ENCODE results near the gene CAMTA1.

Gene CAMTA1

GRCh38 chr1:6852136-6852890, 67.1 kb downstream of the CAMTA1 start:
- DNase-seq = no peak

DNA sequence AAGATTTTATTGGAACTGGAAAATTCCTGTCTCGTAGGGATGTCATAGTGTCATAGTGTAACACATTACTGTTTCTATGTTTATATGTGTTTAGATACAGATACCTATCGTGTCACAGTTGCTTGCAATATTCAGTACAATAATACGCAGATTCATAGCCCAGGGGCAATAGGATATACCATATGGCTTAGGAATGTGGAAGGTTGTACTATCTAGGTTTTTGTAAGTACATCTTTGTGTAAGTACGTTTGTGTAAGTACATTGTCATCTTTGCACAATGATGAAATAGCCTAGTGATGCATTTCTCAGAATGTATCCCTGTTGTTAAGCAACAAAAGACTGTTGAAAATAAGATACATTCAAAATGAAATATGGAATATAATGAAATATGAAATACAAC, 68.9 kb downstream of the CAMTA1 start:
- no peak for DNase-seq

GRCh38 chr1:6857831-6858230, 72.6 kb downstream of the CAMTA1 start:
- DNase-seq = no peak

- DNase-seq = no peak
Observed at GRCh38 chr1:6858596-6858995, 73.3 kb downstream of the CAMTA1 start.

DNA sequence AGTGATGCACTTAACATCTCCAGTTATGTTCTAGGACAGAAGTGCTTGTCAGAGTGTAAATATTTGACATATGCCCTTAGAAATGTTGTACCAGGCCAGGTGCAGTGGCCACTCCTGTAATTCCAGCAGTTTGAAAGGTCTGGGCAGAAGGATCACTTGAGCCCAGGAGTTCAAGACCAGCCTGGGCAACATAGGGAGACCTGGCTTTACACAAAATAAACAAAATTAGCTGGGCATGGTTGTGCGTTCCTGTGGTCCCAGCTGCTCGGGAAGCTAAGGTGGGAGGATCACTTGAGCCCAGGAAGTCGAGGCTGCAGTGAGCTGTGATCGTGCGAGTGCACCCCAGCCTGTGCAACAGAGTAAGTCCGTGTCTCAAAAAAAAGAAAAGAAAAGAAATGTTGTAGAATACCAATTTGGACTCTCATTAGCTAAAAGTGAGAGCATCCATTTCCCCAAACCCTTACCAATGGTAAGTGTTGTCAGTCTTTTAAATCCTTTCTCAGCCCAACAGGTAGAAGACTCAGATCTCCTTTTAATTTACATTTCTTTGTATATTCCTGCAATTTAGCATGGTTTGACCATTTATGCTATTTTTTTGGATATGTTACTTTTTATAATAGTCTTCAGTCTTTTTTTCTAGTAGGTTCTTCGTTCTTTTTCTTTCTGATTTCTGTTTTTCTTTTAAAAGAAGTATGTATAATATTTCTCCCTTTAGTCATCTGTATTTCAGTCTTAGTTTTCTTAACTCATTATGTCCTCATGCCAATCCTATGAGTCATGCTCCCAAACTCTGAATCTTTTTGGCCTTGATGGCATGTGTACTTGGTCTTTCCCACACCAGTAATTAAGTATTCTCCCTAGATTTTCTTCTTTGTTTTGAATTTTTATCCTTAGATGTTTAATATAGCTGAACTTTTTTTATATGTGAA, 74.4 kb downstream of the CAMTA1 start:
- no peak for DNase-seq

DNA sequence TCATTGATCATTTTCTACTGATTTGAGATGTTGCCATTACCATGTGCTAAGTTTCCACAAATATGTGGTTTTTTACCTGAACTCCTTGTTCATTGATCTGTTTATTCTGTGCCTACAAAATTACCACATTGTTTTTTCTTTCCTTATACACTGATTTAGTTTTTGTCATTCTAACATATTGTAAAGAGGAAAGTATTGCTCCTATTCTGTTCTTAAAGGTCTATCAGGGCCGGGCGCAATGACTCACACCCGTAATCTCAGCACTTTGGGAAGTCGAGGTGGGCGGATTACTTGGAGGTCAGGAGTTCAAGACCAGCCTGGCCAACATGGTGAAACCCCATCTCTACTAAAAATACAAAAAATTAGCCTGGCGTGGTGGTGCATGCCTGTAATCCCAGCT, 75.1 kb downstream of the CAMTA1 start:
- DNase-seq = no peak

GRCh38 chr1:6861075-6861724, 75.9 kb downstream of the CAMTA1 start:
- no peak for DNase-seq

GRCh38 chr1:6862906-6863305, 77.7 kb downstream of the CAMTA1 start:
- no peak for DNase-seq

- no peak for DNase-seq
Observed at GRCh38 chr1:6864166-6864565, 78.9 kb downstream of the CAMTA1 start.

DNA sequence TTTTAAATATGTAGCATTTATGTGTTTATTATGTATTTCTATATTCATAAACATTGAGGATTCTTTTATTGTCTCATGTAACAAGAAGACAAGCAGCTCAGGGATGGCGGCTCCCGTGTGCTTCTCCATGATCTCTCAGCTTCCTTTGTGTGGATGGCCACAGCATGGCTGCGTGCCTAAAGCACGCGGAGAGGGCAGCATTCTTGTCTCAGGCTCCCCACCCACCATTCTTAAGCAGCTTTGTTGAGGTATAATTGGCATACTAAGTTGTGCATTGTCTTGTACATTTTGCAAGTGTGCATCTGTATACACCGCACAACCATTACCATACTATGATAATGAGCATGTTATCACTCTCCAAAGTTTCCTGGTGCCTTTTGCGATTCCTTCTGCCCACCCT, 81.6 kb downstream of the CAMTA1 start:
- DNase-seq = no peak

GRCh38 chr1:6867321-6867720, 82.1 kb downstream of the CAMTA1 start:
- no peak for DNase-seq

DNA sequence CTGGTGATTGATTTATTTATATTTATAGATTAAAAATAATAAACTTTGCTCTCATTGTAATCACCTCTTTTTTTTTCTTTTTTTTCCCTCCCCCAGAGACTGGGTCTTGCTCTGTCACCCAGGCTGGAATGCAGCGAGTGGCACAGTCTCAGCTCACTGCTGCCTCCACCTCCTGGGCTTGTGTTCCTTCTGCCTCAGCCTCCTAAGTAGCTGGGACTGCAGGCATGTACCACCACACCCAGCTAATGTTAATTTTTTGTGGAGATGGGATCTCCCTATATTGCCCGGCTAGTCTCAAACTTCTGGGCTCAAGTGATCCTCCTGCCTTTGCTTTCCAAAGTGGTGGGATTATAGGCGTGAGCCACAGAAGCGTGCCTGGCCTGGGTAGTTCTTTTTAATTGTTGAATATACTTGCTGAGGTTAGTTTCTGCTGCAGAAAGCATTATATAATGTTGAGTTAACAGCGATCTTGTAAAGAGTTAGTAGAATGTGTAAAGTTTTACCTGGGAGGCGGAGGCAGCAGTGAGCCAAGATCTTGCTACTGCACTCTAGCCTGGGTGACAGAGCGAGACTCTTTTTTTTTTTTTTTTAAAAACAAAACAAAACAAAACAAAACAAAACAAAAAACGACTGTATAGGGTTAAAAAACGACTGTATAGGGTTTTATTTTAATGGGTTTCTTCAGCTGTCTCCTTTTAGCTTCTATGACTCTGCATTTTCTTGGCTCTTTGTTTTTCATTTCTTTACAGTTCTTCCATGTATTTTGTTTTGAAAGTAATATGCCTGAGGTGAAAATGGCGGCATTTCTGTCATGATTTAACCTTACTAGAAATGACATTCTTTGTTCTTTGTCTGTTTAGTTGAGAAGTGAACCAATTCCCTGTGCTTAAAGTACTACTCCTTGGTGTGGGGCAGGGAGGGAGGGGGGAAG, 82.7 kb downstream of the CAMTA1 start:
- DNase-seq = no peak

- no peak for DNase-seq
Observed at GRCh38 chr1:6868660-6869380, 83.6 kb downstream of the CAMTA1 start.

- no peak for DNase-seq
Observed at GRCh38 chr1:6869545-6869944, 84.3 kb downstream of the CAMTA1 start.

GRCh38 chr1:6870086-6870485, 84.8 kb downstream of the CAMTA1 start:
- DNase-seq = no peak

- DNase-seq = no peak
Observed at GRCh38 chr1:6870571-6870970, 85.3 kb downstream of the CAMTA1 start.

GRCh38 chr1:6871300-6871972, 86.2 kb downstream of the CAMTA1 start:
- DNase-seq = no peak

DNA sequence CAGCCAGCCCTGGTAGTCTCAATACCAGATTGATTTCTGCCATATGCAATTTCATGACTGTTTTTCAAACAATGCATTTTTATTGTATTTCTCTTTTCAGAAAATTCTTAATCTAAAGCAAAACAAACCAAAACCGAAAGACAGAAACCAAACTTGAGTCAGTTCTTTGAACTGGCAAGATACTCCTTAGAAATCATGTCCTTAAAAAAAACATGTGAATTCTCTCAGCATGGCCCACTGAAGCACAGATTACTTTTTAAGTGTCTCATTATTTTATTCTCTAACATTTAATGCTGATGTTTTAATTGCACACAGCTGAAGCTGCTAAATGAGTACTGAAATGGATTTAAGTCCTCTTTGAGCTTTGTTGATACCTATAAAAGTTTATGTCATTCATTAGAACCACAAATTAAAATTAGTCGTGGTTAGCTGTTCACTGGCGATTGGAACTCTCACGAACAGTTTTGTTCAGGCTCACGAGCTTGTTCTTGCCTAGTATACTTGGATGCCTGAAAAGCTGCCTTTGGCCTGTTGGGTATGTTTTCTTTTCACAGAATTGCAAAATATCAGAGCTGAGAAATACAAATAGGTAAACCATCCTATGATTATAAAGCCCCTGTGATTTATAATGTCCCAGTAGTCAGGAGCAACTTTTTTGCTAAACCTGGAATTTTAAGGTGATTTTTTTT, 87.5 kb downstream of the CAMTA1 start:
- no peak for DNase-seq

DNA sequence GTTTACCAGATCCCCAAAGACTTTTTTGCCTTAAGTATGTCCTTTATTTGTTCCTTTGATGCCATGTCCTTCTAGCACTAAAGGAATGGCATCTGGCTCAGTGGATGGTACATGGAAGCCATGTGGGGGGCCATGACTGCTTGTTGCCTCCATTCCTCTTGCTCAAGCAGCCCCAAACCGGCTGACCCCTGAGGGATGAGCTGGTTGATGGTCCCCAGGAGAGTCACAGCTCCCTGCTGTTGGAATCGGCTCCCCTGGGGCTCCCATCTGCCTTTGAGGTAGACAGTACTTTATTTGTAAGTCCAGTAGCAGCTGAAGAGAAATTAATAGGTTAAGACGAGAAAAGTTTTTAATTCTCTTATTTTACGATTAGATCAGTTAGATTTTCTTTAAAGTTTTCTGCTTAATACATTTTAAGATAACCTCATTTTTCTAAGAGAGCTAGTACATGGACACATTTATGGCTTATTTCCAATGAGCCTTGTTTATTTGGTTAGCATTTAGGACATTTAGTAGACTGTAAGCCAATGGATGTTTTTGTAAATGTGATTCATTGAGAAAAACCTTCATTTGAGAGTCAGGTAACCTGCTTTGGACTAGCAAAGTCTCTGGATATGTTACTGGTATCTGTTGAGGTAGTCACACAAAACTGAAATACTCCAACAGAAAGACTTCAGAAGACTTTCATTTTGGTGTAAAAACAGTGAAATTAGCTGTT, 88.2 kb downstream of the CAMTA1 start:
- DNase-seq = no peak

DNA sequence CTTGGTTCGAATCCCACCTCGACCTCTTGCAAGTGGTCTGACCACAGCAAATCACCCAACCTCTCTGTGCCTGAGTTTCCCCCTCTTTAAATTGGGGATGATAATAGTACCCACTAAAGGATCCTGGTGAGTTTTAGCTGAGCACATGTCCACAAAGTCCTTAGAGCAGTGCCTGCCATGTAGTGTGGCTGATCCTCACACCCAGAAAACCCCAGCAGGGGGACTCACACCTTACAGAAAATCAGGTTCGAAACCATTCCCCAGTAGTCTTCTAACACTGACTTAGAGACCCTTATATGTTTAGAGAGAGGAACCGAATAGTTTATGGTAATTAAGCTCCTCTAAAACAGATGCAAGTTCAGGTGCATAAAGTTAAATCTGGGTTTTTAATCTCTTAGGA, 89.0 kb downstream of the CAMTA1 start:
- no peak for DNase-seq
